HTR-8/SVneo (cell line): ENCODE results near the gene NOP14.
"Not testable (repeated sequence)": the region's sequence is repeated elsewhere in the genome, so short reads cannot be mapped to it uniquely, and the experiment has no call there.

Experiments
- DNase-seq: peaks from one replicate; pipeline ENCODE4 v3.0.0; 2011; ENCODE audit warnings: low spot score, mixed read lengths; ENCODE audit not compliant: insufficient read length
- FAIRE-seq: peaks from 2 replicates; lab custom pipeline; 2011; peaks lifted over from hg19 to GRCh38; lab: Jason Lieb, UNC

Gene NOP14

GRCh38 chr4:2962614-2963174 lies 512 bp downstream of the NOP14 start:
- DNase-seq (peak; percentile 51), FAIRE-seq (peak; percentile 46)

- FAIRE-seq (no peak), DNase-seq (no peak)
These were observed 1.3 kb downstream of the NOP14 start for GRCh38 chr4:2961811-2962441.

GRCh38 chr4:2961421-2961810 lies 1.8 kb downstream of the NOP14 start:
- DNase-seq (no peak), FAIRE-seq (no peak)

- DNase-seq, FAIRE-seq: not testable (repeated sequence)
These were observed 2.8 kb downstream of the NOP14 start for GRCh38 chr4:2960450-2960849.

GRCh38 chr4:2958446-2958845 lies 4.8 kb downstream of the NOP14 start:
- no peak for FAIRE-seq
- DNase-seq: no peak

GRCh38 chr4:2955186-2956044 lies 7.8 kb downstream of the NOP14 start:
- not testable (repeated sequence) for FAIRE-seq, DNase-seq

GRCh38 chr4:2954358-2955185 lies 8.6 kb downstream of the NOP14 start:
- DNase-seq (no peak), FAIRE-seq (no peak)

- DNase-seq (no peak), FAIRE-seq (no peak)
These were observed 9.7 kb downstream of the NOP14 start for GRCh38 chr4:2953496-2953895.

GRCh38 chr4:2950221-2950989 lies 12.8 kb downstream of the NOP14 start:
- DNase-seq (no peak), FAIRE-seq (no peak)

GRCh38 chr4:2949782-2950125 lies 13.5 kb downstream of the NOP14 start:
- FAIRE-seq: no peak

GRCh38 chr4:2948895-2949781 lies 14.1 kb downstream of the NOP14 start:
- DNase-seq (no peak), FAIRE-seq (no peak)

More at GRCh38 chr4:2949782-2950125, 13.5 kb downstream of the NOP14 start:
- no peak for DNase-seq

GRCh38 chr4:2947926-2948325 lies 15.3 kb downstream of the NOP14 start:
- FAIRE-seq: no peak
- no peak for DNase-seq

GRCh38 chr4:2946812-2947600 lies 16.2 kb downstream of the NOP14 start:
- FAIRE-seq (no peak), DNase-seq (no peak)

- DNase-seq: not testable (repeated sequence)
These were observed 17.3 kb downstream of the NOP14 start for GRCh38 chr4:2945619-2946604.

GRCh38 chr4:2944586-2945526 lies 18.4 kb downstream of the NOP14 start:
- DNase-seq (no peak), FAIRE-seq (no peak)

More at GRCh38 chr4:2945619-2946604, 17.3 kb downstream of the NOP14 start:
- FAIRE-seq: peak; percentile 28

GRCh38 chr4:2944091-2944482 lies 19.1 kb downstream of the NOP14 start:
- DNase-seq (no peak), FAIRE-seq (no peak)
